Measurements from ENCODE around the gene SHISA3.

GRCh38 chr4:42357325-42357724 is 40.0 kb upstream of the SHISA3 start:
- TF ChIP-seq CTCF (conservative IDR thresholded peaks at IDR 0.05; ENCODE audit: low read length) (no peak), EZH2phosphoT487 (IDR thresholded peaks at IDR 0.05; ENCODE audit: borderline replicate concordance, low read depth, low read length) (no peak)
